Stimulated activated CD4-positive, alpha-beta T cell treated with anti-CD3 and anti-CD28 coated beads, TNF-alpha, amount 100 ng/mL, for 4 hours (primary cell): Measurements from ENCODE around the gene KLK7.
"Not testable (repeated sequence)": the region's sequence is repeated elsewhere in the genome, so short reads cannot be mapped to it uniquely, and the experiment has no call there.

Source experiments
- DNase-seq, 3 experiments: peaks; one replicate each; pipeline ENCODE4 v3.0.0-alpha.2; 2020; ENCODE audit warnings: low read depth in 3 of 3

Gene KLK7

DNA sequence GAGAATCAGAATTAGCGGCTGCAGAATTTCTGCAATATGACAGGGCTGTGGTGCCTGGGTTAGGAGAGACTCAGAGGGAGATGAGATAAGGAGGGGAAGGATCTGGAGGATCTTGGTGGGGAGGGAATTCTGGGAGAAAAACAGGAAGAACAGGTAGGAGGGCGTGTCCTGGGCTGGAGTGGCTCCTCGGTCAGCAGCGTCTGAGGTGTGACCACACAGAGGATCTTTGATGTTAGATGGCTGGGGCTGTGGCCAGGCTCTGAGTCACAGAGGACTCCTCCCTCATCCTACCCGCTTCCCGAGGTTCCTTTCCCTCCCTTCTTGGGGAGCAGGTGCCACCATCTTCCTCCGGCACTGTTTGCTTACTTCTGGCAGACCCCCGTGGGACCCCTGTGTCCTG is 8.0 kb downstream of the KLK7 start:
- DNase-seq, result no peak

DNA sequence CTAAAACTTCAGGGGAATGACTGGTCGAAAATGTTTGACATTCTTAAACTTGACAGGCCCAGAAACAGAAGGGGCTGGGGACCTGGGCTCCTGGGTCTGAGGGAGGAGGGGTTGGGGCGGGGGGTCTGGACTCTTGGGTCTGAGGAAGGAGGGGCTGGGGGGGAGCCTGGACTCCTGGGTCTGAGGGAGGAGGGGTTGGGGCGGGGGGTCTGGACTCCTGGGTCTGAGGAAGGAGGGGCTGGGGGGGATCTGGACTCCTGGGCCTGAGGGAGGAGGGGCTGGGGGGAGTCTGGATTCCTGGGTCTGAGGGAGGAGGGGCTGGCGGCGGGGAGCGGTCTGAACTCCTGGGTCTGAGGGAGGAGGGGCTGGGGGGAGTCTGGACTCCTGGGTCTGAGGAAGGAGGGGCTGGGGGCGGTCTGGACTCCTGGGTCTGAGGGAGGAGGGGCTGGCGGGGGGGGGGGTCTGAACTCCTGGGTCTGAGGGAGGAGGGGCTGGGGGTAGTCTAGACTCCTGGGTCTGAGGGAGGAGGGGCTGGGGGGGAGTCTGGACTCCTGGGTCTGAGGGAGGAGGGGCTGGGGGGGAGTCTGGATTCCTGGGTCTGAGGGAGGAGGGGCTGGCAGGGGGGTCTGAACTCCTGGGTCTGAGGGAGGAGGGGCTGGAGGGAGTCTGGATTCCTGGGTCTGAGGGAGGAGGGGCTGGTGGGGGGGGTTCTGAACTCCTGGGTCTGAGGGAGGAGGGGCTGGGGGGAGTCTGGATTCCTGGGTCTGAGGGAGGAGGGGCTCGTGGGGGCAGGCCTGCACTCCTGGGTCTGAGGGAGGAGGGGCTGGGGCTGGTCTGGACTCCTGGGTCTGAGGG is 8.8 kb downstream of the KLK7 start:
- DNase-seq, result no peak

DNA sequence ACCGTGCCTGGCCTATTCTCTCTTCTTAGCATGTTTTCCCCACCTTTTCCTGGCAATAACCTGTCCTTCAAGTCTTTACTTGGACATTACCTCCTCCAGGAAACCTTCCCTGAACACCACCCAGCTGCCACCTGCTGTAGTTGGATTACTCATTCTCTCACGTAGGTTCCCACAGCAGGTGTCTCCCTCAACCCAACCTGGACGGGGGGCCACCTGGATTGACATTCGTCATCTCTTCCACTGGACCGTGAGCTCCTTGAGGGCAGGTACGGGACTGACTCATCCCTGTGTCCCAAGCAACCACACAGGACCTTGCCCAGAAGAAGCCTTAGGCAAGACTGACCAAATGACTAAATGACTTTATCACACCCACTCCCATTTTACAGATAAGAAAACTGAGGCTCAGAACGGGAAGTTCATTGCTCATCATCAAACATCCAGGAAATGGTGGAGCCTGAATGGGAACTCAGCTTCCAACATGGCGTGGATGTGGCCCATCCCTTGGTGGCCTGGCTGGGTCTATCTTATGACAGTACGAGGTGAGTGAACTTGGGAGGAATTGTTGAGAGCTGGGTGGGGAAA is 10.8 kb downstream of the KLK7 start:
- DNase-seq, result no peak

DNA sequence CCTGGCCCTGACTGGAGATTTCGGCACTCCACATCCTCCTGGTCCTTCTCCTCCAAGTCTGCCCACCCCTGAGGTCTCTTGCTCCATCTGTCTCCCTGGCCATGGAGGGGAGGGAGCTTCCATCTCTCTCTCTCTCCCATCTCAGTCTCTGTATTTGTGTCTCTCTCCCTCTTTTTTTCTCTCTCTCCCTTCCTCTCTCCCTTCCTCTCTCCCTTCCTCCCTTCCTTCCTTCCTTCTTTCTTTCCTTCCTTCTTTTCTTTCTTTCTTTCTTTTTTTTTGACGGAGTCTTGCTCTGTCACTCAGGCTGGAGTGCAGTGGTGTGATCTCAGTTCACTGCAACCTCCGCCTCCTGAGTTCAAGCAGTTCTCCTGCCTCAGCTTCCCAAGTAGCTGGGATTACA is 13.9 kb downstream of the KLK7 start:
- DNase-seq, result not testable (repeated sequence)

DNA sequence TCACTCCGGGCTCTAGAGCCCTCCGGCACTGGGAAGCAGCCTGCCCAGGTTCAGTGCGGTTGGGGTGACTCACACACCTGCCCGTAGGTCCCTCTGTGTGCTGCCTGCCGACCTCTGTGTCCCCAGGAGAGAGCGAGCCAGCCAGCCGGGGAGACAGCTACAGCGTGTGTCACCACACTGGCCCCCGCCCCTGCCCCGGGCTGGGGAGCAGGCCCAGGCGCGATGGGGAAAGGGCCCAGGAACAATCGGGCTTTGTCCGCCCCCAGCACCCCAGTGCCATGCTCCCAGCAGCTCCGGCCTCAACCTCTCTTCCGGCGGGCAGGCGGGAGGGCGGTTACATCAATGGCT is 14.3 kb downstream of the KLK7 start, which contains the start of gene KLK6:
Gene KLK6 (minus strand): TSS at position 179 of the 348 bp plus-strand sequence. CDS start 1,487 bp downstream, outside the sequence.
- no peak for DNase-seq

DNA sequence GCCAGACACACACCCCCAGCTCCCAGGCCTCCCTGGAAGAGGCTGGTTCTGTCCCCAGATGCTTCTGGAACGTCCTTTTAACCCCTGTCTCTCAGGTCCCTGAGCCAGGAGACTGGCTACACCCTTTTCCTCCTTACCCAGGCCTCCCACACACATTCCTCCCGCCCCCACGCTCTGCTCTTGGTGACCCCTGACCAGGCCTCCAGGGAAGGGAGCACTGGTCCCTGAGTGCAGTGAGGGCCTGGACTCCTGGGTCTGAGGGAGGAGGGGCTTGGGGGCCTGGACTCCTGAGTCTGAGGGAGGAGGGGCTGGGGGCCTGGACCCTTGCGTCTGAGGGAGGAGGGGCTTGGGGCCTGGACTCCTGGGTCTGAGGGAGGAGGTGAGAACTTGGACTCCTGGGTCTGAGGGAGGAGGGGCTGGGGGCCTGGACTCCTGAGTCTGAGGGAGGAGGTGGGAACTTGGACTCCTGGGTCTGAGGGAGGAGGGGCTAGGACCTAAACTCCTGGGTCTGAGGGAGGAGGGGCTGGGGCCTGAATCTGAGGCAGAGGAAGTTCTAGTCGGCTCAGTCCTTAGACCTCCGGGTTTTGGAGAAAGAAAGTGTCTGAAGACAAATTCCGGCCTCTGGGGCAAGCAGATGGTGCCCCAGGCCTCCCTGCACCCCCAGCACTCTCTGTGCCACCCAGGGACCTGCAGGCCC is 14.9 kb downstream of the KLK7 start:
- no peak for DNase-seq

DNA sequence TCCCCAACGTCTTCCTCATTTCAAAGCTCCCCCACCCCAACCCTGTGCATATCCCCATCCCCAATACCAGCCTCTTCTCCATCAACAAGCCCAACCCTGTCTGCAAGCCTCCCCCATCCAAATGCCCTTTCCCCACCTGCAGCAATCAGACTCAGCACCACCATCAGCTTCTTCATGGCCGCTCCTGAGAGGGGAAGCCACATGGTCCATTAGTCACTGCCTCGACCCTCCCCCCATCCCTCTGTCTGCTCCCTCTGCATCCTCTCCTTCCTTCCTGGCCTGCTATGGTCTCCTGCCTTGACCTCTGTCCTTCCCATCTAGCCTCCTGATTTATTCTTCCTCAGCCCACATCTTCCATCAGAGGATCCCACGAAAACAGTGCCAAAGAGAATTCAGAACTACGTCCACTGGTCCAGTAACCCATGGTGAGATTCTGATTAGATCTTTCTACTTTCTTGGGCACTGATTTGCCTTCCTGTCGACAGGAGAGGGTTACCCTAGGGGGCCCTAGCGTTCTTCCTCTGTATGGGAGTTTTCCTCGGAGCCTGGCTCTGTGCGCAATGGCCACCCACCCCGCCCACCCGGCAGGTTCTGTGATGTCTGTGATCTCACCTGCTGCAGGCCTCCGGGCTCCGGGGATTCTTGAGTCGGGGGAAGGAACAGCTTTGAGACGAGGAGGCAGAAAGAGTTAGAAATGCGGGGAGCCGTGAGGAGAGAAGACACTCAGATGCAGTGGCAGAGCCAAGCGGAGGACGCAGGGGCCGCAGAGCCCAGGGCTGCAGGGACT is 15.6 kb downstream of the KLK7 start:
- DNase-seq, result no peak

DNA sequence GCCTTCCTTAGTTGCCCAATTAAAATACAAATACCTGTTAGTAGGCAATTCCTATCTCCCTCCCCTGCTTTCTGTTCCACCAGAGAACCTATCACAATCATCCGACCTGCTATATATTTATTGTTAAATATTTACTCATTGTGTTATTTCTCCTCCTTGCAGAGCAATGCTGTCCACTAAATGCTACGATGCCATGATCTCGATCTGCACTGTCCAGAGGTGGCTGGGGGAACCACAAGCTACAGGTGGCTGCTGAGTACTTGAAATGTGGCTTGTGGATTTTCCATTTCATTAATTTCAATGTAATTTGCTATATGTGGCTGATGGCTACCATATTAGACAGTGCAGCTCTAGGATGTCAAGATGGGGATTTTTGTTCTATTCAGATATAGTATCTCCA is 19.5 kb downstream of the KLK7 start:
- no peak for DNase-seq

DNA sequence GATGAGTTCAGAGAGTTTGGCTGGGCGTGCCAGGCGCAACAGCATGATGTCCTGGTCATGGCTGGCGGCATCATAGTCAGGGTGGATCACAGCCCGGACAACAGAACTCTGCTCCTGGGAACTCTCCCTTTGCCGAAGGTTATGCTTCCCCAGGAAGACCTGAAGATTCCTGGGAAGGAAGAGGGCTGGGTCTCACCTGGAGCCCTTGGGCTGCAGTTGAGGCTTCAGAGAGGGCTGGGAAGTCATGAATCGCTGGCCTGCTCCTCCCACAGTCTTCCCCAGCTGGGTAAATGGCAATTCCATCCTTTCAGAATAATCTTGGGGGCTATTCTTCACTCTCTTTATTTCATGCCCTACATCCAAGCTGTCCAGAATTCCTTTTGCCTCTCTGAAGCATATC is 20.3 kb downstream of the KLK7 start:
- no peak for DNase-seq

DNA sequence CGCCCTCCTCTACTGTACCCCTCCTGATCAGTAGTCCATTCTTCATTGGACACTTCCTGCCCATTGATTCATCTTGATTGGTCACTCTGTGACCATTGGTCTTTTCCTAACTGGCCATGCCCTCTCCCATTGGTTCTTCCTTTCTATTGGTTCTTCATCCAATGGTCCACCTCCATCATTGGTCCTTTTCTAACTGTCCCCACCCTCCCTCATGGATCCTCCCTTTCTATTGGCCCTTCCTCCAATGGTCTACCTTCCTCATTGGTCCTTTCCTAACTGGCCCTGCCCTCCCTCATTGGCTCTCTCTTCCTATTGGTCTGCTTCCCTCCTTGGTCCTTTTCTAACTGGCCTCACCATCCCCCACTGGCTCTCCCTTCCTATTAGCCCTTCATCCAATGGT is 21.5 kb downstream of the KLK7 start:
- no peak for DNase-seq

DNA sequence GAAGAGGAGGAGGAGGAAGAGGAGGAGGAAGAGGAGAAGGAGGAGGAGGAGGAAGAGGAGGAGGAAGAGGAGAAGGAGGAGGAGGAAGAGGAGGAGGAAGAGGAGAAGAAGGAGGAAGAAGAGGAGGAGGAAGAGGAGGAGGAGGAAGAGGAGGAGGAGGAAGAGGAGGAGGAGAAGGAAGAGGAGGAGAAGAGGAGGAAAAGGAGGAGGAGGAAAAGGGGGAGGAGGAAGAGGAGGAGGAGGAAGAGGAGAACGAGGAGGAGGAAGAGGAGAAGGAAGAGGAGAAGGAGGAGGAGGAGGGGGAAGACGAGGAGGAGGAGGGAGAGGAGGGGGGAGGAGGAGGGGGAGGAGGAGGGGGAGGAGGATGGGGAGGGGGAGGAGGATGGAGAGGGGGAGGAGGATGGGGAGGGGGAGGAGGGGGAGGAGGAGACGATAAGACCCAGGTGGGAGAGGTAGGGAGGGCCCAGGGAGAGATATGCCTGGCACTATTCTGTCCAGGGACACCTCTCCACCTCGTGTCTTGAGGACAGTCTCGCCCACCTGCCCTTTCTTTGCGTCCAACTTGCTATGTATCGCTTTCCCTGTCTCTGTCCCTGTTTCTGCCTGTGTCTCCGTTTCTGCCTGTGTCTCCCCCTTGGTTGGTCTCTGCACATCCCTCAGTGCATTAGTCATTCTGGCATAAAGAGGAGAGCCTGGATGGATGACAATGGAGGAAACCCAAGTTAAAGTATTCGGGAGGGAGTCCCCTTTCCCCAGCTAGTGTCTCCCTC is 23.8 kb downstream of the KLK7 start:
- DNase-seq, result no peak

DNA sequence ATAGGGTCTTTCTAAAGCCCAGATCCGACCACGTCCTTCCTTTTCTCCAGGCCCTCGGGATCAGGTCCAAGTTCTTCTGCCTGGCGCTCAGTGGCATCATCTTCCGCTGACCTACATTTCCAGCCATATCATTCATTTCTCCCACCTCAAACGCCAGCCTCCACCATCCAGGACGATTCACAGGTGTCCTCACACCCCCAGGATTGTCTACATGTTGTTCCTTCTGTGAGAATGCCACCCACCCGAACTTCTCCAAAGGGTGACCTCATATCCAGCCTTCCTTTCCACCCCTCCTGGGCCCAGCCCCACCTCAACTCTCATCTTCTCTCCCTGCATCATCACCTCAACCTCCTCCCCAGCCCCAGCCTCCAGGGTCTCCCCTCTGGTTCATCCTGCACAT is 26.1 kb downstream of the KLK7 start:
- no peak for DNase-seq

DNA sequence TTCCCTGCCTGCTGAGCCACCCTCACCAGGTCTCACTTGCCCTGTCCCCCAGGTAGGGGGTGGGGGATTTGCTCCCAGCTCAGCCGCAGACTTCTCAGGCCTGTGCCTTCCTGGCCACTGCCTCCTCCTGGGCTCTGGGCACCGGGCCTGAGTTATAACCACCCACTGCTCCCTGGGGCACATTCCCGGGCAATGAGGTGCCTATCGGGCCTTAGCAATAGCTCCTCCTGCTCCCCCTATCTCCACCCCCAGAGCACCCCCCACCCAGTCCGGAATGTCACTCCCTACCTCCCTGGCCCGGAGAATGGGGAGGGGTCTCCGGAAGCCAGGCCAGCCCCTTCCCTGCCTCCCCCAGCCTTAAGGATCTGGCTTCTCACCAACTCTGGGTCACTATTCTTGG is 30.8 kb downstream of the KLK7 start, which contains the start of gene KLK5:
Gene KLK5 (minus strand): TSS at position 129 of the 400 bp plus-strand sequence. CDS start 381 bp downstream, outside the sequence.
- DNase-seq, result no peak

DNA sequence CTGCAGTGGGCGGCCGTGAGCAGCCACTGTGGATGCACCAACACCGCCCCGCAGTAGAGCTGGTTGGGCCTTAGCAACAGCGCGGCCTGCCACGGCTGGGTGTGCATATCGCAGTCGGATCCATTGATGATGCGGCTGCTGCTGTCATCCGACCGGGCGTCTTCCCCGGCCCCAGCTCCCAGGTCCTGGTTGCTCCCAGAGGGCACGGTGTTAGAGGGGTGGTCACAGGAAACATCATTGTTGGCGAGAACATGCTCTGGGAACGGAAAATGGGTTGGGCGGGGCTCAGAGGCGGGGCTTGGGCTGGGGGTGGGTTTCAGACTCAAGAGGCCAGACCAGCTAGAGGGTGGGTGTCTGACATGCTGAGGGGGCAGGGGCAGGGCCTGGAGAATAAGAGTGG is 33.9 kb downstream of the KLK7 start:
- no peak for DNase-seq

DNA sequence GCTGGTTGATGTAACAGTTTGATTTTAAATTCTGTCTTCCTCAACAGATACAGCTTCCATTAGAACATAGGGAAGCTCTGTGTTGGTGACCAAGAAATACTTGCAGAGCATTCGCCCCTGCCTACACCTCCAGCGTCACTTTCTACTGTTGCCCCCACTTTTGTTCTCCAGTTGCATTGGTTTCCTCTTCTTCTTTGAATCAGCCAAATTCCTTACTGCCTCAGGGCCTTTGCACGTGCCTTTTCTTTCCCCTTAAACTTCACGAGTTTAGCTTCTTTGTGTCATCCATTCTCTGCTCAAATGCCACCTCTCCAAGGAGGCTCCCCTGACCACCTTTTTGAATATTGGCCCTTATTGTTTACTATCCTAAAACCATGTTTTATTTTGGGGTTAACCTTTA is 36.6 kb downstream of the KLK7 start:
- DNase-seq, result no peak

DNA sequence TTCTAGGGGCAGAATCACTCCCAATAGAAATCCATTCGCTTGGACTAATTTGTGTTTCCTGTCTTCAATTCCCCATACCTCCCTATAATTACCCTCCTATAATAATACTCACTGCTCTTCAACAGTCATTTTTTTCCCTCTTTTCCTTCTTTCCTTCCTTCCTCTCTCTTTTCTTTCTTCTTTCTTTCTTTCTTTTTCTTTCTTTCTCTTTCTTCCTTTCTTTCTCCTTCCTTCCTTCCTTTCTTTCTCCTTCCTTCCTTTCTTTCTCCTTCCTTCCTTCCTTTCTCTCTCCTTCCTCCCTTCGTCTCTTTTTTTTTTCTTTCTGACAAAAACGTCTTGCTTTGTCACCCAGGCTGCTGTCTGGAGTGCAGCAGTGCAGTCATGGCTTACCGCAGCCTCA is 38.9 kb downstream of the KLK7 start:
- no peak for DNase-seq

DNA sequence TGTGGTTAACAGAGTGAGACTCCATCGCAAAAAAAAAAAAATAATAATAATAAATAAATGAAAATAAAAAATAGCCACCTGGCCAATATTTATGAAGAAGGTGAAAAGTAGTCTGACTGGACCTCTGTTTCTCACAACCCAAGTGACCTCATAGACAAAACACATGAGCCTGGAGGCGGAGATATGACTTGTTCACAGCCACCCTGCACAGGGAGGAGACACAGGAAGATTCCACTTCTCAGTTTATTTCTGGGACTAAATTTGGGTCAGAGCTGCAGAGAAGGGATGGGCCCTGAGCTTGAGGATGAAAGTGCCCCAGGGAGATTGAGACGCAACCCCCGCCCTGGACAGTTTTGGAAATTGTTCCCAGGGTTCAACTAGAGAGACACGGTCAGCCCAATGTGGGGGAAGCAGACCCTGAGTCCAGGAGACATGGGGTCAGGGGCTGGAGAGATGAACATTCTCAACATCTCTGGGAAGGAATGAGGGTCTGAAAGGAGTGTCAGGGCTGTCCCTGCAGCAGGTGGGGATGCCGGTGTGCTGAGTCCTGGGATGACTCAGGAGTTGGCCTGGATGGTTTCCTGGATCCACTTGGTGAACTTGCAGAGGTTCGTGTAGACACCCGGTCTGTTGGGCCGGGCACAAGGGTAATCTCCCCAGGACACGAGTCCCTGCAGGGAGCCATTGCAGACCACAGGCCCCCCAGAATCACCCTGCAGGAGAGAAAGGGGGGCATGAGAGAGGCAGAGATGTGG is 40.5 kb downstream of the KLK7 start:
- no peak for DNase-seq

DNA sequence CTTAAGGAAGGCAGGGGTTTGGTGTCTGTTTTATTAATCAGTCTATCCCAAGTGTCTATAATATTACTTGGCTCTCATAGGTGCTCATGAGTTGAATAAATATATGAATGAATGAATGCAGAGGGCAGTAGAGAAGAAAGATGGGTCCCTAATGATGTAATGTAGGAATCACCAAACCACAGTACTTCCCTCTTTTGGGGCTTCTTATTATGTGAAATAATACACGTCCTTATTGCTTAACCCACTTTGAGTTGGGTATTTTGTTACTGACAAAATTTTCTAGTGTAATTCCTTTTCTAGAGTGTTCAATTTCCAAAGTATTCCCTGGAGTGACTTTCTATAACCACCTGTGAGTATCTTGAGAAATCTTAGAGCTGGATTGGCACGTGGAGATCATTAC is 44.1 kb downstream of the KLK7 start:
- no peak for DNase-seq

DNA sequence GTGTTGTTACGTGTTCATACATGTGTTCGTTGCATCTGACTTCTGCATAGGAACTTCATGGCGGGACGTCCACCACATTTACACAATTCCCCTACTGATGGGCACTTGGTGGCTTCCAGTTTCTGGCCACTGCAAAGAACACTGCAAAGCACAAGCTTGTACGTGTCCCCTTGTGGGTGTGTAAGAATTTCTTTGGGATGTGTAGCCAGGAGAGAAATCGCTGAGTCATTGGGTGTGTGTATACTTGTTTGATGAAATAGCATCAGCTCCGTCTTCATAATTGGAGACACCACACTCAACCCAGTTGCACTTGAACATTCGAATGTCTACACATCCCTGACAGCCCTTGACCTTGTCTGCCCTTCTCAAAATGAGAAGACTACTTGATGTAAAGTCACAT is 50.1 kb downstream of the KLK7 start:
- no peak for DNase-seq

DNA sequence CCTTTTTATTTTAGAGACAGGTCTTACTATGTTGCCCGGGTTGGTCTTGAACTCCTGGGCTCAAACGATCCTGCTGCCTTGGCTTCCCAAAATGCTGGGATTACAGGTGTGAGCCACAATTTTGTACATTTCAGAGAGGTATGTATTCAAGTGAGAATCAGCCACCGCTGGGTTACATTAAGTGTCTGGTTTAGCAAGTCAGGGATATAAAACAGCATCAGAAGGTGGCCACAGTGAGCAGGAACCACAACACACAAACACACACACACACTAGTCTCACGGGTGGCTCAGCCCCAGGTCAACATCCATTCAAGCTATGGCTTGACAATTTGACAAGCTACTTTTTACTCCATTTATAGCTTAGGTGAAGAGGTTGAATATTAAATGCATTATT is 51.0 kb downstream of the KLK7 start:
- DNase-seq, result no peak
